ENCODE data around the gene SMIM41.
A peak's percentile ranks its signal among the peaks of the same experiment; 100 is the strongest.

SMIM41 gene

DNA sequence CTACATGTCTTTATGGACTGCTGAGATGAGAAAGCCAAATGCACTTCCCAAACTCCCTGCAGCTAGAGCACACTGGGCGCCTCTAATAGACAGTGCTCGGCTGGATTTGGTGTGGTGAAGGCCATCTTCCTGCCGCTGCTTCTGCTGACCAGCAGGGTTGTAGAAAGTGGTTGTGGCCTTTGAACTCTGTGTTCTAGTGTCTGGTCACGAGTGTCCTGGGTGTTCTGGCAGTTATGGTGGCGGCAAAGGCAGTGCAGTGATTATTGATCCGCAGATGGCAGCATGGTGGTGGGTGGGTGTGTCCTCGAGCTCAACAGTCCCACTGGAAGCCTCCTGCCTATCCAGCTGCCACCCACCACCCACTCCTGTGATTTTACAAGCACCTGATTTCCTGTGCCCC is 43.4 kb downstream of the SMIM41 start:
- no peak for DNase-seq

GRCh38 chr12:52123487-52124186 is 44.1 kb downstream of the SMIM41 start:
- no peak for DNase-seq

DNA sequence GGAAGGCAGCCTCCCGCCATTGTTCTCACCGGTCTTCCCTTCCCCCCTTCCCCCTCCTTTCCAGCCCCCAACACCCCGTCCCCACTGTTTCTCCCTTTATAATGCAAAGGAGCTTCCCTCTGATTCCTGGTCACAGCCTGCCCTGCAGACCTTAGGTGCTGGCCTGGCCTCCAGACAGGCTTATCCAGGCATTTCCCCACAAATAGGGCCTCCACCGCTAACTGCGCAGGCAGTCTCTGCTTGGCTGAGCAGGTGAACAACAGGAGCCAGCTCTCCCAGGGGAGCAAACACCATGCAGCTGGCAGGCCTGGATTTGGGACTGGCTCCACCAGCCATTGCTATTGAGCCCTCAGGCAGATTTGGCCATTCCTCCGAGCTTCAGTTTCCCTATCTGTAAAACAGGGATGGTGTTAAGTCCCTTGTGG is 46.0 kb downstream of the SMIM41 start:
- DNase-seq = no peak

DNA sequence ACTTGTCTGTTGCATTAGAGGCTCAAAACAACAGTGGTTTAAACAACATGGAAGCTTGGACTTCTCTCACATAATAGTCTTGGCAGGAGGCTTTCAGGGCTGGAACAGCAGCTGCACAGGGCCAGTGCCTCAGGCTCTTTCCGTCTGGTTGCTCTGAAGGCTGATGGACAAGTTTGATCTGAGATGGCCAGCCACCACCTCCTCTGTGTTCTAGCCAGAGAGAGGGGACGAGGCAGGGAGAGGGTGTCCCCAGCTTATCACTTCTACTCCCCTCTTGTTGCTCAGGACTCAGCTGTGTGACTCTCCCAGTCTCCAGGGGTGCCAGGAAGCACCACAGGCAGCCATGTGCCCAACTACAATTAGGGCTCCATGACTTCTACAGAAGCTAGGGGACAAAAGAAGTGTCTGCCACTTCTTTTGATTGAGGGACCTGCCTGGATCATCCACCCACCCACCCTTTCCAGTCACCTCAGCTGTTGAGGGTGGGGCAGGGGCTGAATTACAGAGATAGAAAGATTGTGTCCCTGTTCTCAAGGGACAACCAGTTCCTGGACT is 46.6 kb downstream of the SMIM41 start:
- no peak for DNase-seq

- DNase-seq = no peak
These were observed 47.4 kb downstream of the SMIM41 start for GRCh38 chr12:52126605-52127578.

DNA sequence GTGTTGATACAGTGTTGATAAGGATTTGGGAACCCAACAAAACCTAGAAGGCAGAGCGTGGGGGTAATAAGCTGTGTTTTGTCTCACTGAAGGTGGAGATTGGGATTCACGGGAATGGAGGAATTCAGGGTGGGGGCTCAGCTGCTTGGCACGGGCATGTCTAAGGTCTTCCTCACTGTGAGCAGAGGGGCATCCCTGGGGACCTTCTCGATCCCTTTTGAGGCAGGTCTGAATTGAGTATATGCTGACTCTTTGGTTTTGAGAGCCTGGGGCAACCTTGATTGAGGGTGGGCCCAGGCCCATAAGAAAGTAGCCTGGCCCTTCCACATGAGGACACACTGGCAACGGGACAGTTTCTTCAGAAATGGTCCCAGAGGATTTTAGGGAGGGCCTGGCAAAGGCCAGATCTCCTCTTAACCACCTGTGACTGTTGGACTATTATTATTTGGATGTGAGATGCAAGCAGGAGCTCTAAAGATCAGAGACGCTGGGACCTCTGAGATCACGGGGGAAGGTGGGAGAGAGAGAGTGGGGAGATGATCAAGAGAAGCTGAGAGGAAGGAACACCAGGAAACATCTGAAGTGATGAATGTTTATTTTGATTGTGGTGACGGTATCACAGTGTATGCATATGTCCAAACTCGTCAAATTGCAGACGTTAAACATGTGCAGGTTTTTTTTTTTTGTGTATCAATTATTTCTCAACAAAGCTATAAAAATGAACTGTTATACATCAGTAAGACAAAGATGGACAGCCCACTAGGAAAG is 48.4 kb downstream of the SMIM41 start:
- DNase-seq = no peak

- DNase-seq = no peak
These were observed 51.2 kb downstream of the SMIM41 start for GRCh38 chr12:52130711-52131110.

DNA sequence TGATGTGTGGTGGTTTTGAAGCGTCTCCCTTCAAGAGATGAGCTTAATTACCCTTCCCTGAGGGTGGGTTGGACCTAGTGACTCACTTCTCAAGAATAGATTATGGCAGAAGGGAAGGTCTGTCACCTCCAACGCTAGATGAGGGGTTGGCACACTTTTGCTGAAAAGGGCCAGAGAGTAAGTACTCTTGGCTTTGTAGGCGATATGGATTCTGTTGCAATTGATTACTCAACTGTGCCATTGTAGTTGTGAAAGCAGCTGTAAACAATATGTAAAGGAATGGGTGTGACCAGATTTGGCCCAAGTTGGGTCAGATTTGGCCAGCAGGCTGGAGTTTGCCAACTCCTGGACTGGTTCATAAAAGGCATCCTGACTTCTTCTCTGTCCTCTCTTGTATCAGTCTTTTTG is 53.3 kb downstream of the SMIM41 start:
- DNase-seq = no peak

DNA sequence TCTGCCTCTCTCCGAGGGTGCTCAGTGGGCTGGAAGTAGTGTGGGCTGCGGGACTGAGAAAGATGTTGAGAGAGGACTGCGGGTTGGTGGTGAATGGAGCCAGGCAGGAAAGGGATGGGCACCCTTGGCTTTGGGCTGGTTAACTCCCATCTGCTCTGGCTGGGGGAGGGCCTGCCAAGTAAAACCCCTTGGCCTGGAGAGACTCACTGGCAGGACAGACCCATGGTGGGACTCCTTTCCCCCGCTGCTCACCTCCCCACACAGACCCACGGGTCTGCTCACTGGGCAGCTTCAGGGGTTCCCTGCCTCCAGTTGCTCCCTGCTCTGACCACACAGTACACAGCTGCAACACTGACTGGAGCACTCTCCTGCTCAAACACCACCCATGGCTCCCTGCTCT is 58.2 kb downstream of the SMIM41 start:
- DNase-seq = no peak

DNA sequence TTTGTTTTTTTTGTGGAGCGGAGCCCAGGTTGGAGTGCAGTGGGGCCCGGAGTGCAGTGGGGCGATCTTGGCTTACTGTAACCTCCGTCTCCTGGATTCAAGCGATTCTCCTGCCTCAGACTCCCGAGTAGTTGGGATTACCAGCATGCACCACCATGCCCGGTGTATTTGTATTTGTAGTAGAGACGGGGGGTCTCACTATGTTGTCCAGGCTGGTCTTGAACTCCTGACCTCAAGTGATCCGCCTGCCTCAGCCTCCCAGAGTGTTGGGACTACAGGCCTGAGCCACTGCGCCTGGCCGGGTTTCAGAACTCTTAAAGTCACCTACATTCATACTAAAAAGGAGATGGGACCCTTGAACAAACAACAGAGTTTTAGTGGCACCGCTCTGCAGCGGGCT is 59.6 kb downstream of the SMIM41 start:
- DNase-seq = no peak

DNA sequence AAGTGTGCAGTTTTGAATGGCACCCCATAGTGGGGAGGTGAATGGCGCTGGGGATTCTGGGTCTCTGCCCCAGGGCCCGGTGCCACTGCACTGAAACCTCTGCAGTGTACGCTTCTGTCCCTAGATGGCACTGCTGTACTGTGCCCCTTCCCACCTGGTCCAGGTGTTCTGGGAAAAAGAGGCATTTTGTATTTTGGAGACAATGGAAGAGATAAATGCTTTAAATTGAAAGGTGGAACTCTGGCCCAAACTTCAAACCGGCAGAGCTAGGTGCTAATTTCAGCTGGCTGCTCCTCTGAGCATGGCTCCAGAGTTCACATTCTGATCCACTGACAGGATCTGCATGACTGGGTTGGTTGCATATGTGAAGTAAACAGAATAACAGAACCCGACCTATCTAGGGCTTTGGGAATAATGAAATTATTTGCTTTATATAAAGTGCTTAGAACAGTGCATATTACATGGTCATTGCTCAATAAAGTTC is 60.1 kb downstream of the SMIM41 start:
- peak; percentile 34 for DNase-seq

DNA sequence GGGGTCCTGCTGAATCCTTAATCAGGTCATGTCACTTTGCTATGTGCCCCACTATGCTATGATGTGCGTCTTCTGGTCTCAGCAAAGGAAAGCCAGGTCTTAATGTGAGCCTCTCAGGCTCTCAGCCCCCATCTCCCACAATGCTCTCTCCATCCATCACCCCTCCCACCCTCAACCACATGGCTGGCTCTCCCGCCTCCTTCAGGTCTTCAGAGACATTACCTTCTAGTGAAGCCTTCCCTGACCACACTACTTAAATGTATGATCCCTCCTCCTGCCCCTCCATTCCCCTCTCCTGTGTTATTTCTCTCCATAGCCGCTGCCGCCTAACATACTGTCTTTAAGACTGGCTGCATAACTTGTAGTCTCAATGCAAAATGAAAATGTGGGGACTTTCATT is 61.8 kb downstream of the SMIM41 start:
- no peak for DNase-seq

GRCh38 chr12:52141875-52142274 is 62.4 kb downstream of the SMIM41 start:
- no peak for DNase-seq

- DNase-seq = no peak
These were observed 62.9 kb downstream of the SMIM41 start for GRCh38 chr12:52142431-52142830.

DNA sequence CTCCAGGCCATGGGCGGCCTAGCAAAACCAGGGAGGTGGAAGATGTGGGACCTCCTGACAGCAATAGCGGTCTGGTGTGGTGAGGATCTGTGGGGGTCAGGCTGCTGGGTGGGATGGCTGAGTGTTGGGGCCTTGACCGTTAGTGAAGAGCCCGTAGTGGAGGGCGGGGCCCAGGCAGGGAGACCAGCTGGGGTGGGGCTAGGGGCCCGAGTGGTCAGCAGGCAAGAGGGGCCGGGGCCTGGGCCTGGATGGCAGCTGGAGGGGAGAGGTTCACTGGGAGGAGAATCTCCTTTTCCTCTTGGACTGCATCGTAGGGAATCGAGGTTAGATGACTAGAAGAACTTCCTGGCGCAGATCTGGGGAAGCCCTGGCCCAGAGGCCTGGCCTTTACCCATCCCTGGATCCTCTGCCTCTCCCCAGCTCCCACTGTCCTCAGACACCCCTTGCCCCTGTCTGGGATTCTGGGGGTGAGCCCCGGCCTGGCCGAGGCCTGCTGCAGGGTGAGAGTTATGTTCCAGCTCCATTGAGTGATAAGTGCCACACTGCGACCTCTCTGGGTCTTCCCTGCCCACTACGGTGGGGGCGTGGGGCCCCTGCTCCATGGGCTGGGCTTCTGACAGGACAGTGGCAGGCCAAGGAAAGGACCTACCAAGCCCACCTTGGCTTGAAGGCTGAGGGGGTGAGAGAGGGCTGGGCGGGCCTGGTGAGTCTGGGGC is 65.2 kb downstream of the SMIM41 start:
- DNase-seq = no peak

DNA sequence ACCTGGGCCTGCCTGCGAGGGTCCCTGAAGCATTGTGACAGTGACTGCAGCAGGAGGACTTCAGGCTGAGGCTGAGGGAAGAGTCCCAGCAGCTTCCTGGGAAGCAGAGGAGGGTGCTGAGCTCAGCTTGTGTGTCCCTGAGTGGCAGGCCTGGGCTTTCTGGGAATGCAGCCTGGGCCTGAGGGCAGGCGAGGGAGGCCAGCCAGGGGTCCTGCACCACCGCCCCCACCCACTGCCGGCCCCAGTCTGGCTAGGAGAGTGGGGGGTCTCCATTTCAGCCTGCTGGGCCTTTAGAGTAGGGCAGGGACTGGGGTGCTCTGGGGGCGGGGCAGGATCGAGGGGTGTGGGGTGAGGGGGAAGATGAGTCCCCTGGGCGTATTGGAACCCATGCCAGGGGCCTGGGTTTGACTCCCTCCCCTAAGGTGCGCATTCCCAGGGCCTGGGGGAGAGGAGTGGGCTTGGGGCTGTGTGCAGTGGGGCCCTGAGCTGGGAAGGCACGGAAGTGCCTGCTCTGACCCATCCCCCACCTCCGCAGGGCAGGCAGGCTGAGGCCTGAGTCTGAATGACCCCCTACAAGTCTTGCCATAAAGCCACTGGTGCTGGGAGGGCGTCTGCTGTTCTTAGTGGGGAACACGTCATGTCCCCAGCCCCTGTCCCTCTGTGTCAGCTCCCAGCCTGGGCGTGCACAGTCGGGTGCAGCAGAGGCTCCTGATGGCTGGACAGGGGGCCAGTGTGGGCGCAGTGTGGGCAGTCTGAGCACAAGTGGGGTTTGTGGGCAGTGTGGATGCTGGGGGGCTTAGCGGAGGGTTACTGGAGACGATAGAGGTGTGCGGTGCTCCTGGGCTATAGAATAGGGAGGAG is 66.0 kb downstream of the SMIM41 start:
- no peak for DNase-seq

DNA sequence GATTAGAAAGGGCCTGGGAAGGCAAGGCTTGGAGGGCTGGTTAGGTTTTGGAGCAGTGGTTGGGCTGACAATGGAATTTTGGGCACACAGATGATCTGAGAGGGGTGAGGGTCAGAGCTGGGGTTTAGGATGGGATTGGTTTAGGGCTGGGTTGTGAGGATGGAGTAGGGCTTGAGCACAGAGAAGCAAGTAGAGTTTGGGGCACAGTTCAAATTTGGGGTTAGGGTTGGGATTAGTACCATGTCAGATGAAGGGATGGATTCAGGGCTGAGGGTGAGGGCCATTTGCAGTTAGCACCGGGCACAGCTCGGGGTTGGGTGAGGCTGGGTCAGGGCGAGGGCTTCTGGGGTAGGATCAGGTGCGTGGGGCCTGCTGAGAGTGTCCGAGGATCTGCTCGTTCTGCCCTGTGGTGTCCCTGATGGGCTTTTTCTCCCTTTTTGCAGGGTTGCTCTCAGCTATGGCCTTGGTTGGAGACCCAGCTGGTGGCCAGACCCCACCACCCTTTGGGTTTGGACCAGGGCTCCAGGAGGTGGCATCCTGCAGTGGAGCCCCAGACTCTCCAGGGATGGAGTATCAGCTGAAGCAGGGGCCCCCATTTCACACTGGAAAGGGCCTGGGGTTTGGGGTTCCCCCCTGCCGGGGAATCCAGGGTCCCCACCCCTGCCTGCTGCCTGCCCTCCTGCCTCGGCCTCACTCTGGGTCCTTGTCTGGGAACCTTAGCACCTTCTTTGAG is 66.8 kb downstream of the SMIM41 start:
- DNase-seq = no peak

GRCh38 chr12:52146822-52147366 is 67.4 kb downstream of the SMIM41 start:
- DNase-seq = no peak

GRCh38 chr12:52147367-52147963 is 68.0 kb downstream of the SMIM41 start:
- DNase-seq = no peak

Data from activated naive CD4-positive, alpha-beta T cell treated with Interleukin-2 at 50 U/mL for 16 hours (primary cell).